ENCODE measurements around the gene MEF2C. TPM values are rescaled to one million over a fixed set of nuclear protein-coding genes. Genes with fewer than 3 reads are reported as not detected.

MEF2C gene
- total RNA-seq, 3 donors from 2014 or later (not counting 1 experiment from before 2014, with no cell fraction given): 9.2 to 22.0 (median 18.3) TPM

GRCh38 chr5:88846434-88846833, 36.5 kb downstream of the MEF2C start:
- Histone ChIP-seq H3K9me3 (ENCODE audit: control insufficient read depth, insufficient read depth, low read length) (no peaks in the 10 kb centered on the region), H3K27ac (ENCODE audit: low read length) (no peak overlapping the region), H3K36me3 (ENCODE audit: control insufficient read depth, insufficient read depth, low read length) (no peaks in the 10 kb centered on the region), H3K27me3 (ENCODE audit: control insufficient read depth, insufficient read depth, low read length) (no peaks in the 10 kb centered on the region), H3K4me3 (ENCODE audit: low read length) (no peak overlapping the region), H3K4me1 (ENCODE audit: control insufficient read depth, insufficient read depth, low read length) (no peaks in the 10 kb centered on the region)
- 100% methylated on average over 1 of the region's 1 CpG for WGBS (ENCODE audit: insufficient coverage)
- intact Hi-C loops (cut with micrococcal nuclease): no loop called here
- Mint-ChIP-seq H3K36me3 (no peaks in the 10 kb centered on the region), H3K9me3 (no peaks in the 10 kb centered on the region), H3K4me3 (no peak overlapping the region), H3K27ac (no peak overlapping the region), H3K4me1 (peaks cover 4 to 5% of the 10 kb centered on the region in 2 donors), H3K27me3 (ENCODE audit: low read depth in 2 of 2) (no peaks in the 10 kb centered on the region)
- no peak for ATAC-seq
- no peak for TF ChIP-seq CTCF (IDR thresholded peaks at IDR 0.05)
- no peak for DNase-seq

- intact Hi-C loops (cut with micrococcal nuclease): no loop called here
- Mint-ChIP-seq H3K36me3 (no peaks in the 10 kb centered on the region), H3K9me3 (no peaks in the 10 kb centered on the region), H3K4me3 (no peak overlapping the region), H3K4me1 (peaks cover 3% of the 10 kb centered on the region in 2 donors), H3K27me3 (ENCODE audit: low read depth in 2 of 2) (no peaks in the 10 kb centered on the region), H3K27ac (no peak overlapping the region)
- Histone ChIP-seq H3K36me3 (ENCODE audit: control insufficient read depth, insufficient read depth, low read length) (no peaks in the 10 kb centered on the region), H3K9me3 (ENCODE audit: control insufficient read depth, insufficient read depth, low read length) (no peaks in the 10 kb centered on the region), H3K4me3 (ENCODE audit: low read length) (no peak overlapping the region), H3K4me1 (ENCODE audit: control insufficient read depth, insufficient read depth, low read length) (no peaks in the 10 kb centered on the region), H3K27ac (ENCODE audit: low read length) (no peak overlapping the region), H3K27me3 (ENCODE audit: control insufficient read depth, insufficient read depth, low read length) (no peaks in the 10 kb centered on the region)
- ATAC-seq (no peak), DNase-seq (no peak)
- no peak for TF ChIP-seq CTCF (IDR thresholded peaks at IDR 0.05)
- WGBS (ENCODE audit: insufficient coverage): 74% methylated on average over 3 of the region's 8 CpGs
These were observed 37.8 kb downstream of the MEF2C start for GRCh38 chr5:88845081-88845697.

GRCh38 chr5:88842784-88843183, 40.2 kb downstream of the MEF2C start:
- Histone ChIP-seq H3K27me3 (ENCODE audit: control insufficient read depth, insufficient read depth, low read length) (no peaks in the 10 kb centered on the region), H3K9me3 (ENCODE audit: control insufficient read depth, insufficient read depth, low read length) (no peaks in the 10 kb centered on the region), H3K4me3 (ENCODE audit: low read length) (no peak overlapping the region), H3K4me1 (ENCODE audit: control insufficient read depth, insufficient read depth, low read length) (no peaks in the 10 kb centered on the region), H3K36me3 (ENCODE audit: control insufficient read depth, insufficient read depth, low read length) (no peaks in the 10 kb centered on the region), H3K27ac (ENCODE audit: low read length) (no peak overlapping the region)
- no peak overlapping the region for H3K27ac Mint-ChIP-seq
- TF ChIP-seq CTCF (IDR thresholded peaks at IDR 0.05): no peak
- no peak for ATAC-seq
- H3K4me3 Mint-ChIP-seq: no peak overlapping the region
- intact Hi-C loops (cut with micrococcal nuclease): no loop called here
- whole genome bisulfite sequencing (ENCODE audit: insufficient coverage): 79% methylated on average over 2 of the region's 4 CpGs
- no peaks in the 10 kb centered on the region for H3K36me3 Mint-ChIP-seq
- no peak for DNase-seq
- H3K4me1 Mint-ChIP-seq: no peaks in the 10 kb centered on the region
- H3K27me3 Mint-ChIP-seq (ENCODE audit: low read depth in 2 of 2): no peaks in the 10 kb centered on the region
- no peaks in the 10 kb centered on the region for H3K9me3 Mint-ChIP-seq

GRCh38 chr5:88841212-88841611, 41.8 kb downstream of the MEF2C start:
- no peak overlapping the region for H3K4me3 ChIP-seq (ENCODE audit: low read length)
- H3K4me3 Mint-ChIP-seq: no peak overlapping the region
- intact Hi-C loops (cut with micrococcal nuclease): no loop called here
- no peak overlapping the region for H3K27ac ChIP-seq (ENCODE audit: low read length)
- no peaks in the 10 kb centered on the region for H3K36me3 Mint-ChIP-seq
- no peaks in the 10 kb centered on the region for H3K9me3 ChIP-seq (ENCODE audit: control insufficient read depth, insufficient read depth, low read length)
- DNase-seq: no peak
- peaks cover 0 to 3% of the 10 kb centered on the region in 2 donors for H3K4me1 Mint-ChIP-seq
- H3K4me1 ChIP-seq (ENCODE audit: control insufficient read depth, insufficient read depth, low read length): no peaks in the 10 kb centered on the region
- H3K27ac Mint-ChIP-seq: no peak overlapping the region
- no peaks in the 10 kb centered on the region for H3K27me3 Mint-ChIP-seq (ENCODE audit: low read depth in 2 of 2)
- H3K27me3 ChIP-seq (ENCODE audit: control insufficient read depth, insufficient read depth, low read length): no peaks in the 10 kb centered on the region
- no peak for TF ChIP-seq CTCF (IDR thresholded peaks at IDR 0.05)
- no peaks in the 10 kb centered on the region for H3K36me3 ChIP-seq (ENCODE audit: control insufficient read depth, insufficient read depth, low read length)
- no peaks in the 10 kb centered on the region for H3K9me3 Mint-ChIP-seq
- no peak for ATAC-seq
- 71% methylated on average over 4 of the region's 4 CpGs for WGBS (ENCODE audit: insufficient coverage)

Data from natural killer cell (primary cell).